Breast epithelium (tissue), 3 donors: ENCODE measurements around the gene OSBPL3.

Source experiments
- CTCF ChIP-seq, 3 donors: fragments of 450-650 bp; IDR thresholded peaks; one replicate each; pipeline ENCODE4 v1.5.1; 2016 to 2017; ENCODE audit warnings: antibody characterized with exemption in 3 of 3, mild to moderate bottlenecking in 3 of 3, moderate library complexity in 3 of 3
- POLR2A ChIP-seq: fragments of 450-650 bp; IDR thresholded peaks from one replicate; pipeline ENCODE4 v1.6.1; 2016; ENCODE audit warnings: antibody characterized with exemption, mild to moderate bottlenecking, moderate library complexity

GRCh38 chr7:24920451-24921361 is 59.3 kb downstream of the OSBPL3 start:
- TF ChIP-seq POLR2A (no peak), CTCF (IDR thresholded peaks at IDR 0.05) (no peak)
